Measurements from ENCODE around the gene CENPM.

DNA sequence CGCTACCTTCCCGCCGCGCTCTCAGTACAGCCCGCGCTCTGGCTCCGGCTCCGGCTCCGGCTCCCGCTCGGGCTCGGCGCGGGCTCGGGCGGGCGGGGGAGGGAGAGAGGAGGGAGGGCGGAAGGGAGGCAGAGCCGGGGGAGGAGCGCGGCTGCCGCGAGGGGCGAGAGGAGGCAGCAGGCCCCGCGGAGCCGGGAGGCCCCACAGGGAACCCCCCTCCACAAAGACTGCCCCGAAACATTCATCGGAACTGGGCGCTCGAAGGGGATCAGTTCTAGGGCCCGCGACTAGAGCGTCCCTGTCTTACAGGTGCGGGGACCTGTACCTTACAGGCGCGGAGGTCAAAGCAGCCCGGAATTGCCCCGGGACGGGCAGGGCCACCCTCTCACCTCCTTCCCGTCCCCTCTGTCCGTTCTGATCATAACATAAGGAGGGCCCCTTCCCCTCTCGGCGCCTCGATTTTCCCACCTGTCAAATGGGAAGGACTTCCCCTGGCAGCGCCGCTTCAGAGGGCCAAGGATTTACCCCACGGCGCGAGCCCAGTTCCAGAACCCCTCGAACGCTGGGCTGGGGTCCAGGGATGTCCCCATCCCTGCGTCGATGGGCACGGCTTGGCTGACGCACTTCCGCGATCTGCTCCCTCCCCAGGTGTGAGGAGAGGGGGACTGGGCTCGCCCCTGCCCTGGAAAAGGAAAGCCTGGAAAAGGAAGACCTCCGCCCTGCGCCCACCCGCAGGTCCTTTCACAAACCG, 31.7 kb downstream of the CENPM start, which contains the start of gene SHISA8:
- no peak for TF ChIP-seq CTCF (IDR thresholded peaks at IDR 0.05)
- TF ChIP-seq, protein P1, sequence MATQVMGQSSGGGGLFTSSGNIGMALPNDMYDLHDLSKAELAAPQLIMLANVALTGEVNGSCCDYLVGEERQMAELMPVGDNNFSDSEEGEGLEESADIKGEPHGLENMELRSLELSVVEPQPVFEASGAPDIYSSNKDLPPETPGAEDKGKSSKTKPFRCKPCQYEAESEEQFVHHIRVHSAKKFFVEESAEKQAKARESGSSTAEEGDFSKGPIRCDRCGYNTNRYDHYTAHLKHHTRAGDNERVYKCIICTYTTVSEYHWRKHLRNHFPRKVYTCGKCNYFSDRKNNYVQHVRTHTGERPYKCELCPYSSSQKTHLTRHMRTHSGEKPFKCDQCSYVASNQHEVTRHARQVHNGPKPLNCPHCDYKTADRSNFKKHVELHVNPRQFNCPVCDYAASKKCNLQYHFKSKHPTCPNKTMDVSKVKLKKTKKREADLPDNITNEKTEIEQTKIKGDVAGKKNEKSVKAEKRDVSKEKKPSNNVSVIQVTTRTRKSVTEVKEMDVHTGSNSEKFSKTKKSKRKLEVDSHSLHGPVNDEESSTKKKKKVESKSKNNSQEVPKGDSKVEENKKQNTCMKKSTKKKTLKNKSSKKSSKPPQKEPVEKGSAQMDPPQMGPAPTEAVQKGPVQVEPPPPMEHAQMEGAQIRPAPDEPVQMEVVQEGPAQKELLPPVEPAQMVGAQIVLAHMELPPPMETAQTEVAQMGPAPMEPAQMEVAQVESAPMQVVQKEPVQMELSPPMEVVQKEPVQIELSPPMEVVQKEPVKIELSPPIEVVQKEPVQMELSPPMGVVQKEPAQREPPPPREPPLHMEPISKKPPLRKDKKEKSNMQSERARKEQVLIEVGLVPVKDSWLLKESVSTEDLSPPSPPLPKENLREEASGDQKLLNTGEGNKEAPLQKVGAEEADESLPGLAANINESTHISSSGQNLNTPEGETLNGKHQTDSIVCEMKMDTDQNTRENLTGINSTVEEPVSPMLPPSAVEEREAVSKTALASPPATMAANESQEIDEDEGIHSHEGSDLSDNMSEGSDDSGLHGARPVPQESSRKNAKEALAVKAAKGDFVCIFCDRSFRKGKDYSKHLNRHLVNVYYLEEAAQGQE (IDR thresholded peaks at IDR 0.05; ENCODE audit: insufficient read depth in 1 of 2, low read depth in 2 of 2, low read length in 1 of 2), result no peak

Measured in Panc1 (cell line).